ENCODE data around the gene FOXC2.

Gene FOXC2

DNA sequence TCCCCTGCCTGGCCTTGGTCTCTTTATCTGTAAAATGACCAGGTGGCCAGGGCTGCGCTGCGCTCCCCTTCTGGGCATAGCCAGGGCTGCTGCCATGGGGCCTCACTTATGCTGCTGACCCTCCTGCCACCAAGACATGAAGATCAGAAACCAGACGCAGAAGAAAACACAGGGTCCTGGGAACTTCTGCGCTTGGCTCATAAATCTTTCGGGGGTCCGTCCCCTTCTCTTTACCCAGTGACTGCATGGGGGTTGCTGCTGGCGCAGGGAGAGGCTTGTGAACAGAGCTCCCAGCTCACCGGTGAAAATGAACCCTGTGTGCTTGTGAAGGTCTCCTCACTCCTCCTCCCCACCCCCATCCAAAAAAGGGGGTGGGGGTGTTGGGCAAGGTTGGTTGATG, 6.0 kb downstream of the FOXC2 start:
- TF ChIP-seq EZH2 (optimal IDR thresholded peaks at IDR 0.05; ENCODE audit: low read depth, low read length) = no peak
- TF ChIP-seq, protein P1, sequence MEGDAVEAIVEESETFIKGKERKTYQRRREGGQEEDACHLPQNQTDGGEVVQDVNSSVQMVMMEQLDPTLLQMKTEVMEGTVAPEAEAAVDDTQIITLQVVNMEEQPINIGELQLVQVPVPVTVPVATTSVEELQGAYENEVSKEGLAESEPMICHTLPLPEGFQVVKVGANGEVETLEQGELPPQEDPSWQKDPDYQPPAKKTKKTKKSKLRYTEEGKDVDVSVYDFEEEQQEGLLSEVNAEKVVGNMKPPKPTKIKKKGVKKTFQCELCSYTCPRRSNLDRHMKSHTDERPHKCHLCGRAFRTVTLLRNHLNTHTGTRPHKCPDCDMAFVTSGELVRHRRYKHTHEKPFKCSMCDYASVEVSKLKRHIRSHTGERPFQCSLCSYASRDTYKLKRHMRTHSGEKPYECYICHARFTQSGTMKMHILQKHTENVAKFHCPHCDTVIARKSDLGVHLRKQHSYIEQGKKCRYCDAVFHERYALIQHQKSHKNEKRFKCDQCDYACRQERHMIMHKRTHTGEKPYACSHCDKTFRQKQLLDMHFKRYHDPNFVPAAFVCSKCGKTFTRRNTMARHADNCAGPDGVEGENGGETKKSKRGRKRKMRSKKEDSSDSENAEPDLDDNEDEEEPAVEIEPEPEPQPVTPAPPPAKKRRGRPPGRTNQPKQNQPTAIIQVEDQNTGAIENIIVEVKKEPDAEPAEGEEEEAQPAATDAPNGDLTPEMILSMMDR (IDR thresholded peaks at IDR 0.05; ENCODE audit: low read length) = no peak
- TF ChIP-seq EZH2phosphoT487 (IDR thresholded peaks at IDR 0.05; ENCODE audit: low read length) = no peak
- no peaks in the 10 kb centered on the region for H3F3A ChIP-seq (ENCODE audit: insufficient read depth, low read length)
- H3K9me3 ChIP-seq (replicated peaks; ENCODE audit: insufficient read depth, low read length) = no peaks in the 10 kb centered on the region
- peaks cover 51% of the 10 kb centered on the region for H3K27me3 ChIP-seq (replicated peaks; ENCODE audit: insufficient read depth, low read length)
- H3K4me3 ChIP-seq (ENCODE audit: low read length) = no peak overlapping the region
- no peak for DNase-seq
- H3K9ac ChIP-seq (ENCODE audit: low read length) = no peak overlapping the region
- H3K79me2 ChIP-seq (ENCODE audit: low read length) = no peaks in the 10 kb centered on the region
- H3K4me1 ChIP-seq (ENCODE audit: low read length) = no peaks in the 10 kb centered on the region
- no peaks in the 10 kb centered on the region for H4K20me1 ChIP-seq (ENCODE audit: insufficient read depth, low read length)
- H3K9me2 ChIP-seq (replicated peaks; ENCODE audit: insufficient read depth, low read length) = no peaks in the 10 kb centered on the region
- no peaks in the 10 kb centered on the region for H3K36me3 ChIP-seq (replicated peaks; ENCODE audit: insufficient read depth, low read length)
- H2AFZ ChIP-seq (ENCODE audit: low read length) = no peak overlapping the region
- H3K27ac ChIP-seq (ENCODE audit: low read length) = no peak overlapping the region
- H3K4me2 ChIP-seq (ENCODE audit: low read depth, low read length) = no peak overlapping the region

DNA sequence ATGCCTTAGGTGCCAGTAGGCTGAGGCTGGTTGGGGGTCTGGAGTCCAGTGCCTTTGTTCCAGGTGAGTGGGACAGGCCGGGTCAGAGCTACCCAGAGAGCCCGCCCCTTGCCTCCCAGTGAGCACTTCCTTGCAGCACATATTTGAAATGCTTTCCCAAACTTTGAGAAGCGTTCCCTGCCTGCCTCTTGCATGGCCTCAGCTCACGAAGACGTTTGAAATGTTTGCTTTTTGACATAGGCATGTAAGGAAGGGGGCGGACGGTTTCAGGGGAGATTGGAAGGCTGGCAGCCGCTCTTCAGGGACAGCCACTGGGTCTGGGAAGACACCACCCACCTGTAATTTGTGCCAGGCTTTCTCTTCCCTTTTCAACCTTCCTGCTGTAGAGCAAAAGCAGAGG, 6.6 kb downstream of the FOXC2 start:
- Histone ChIP-seq H3K4me3 (ENCODE audit: low read length) (no peak overlapping the region), H2AFZ (ENCODE audit: low read length) (no peak overlapping the region), H4K20me1 (ENCODE audit: insufficient read depth, low read length) (no peaks in the 10 kb centered on the region), H3K79me2 (ENCODE audit: low read length) (no peaks in the 10 kb centered on the region), H3K9ac (ENCODE audit: low read length) (no peak overlapping the region), H3K36me3 (replicated peaks; ENCODE audit: insufficient read depth, low read length) (no peaks in the 10 kb centered on the region), H3K4me1 (ENCODE audit: low read length) (no peaks in the 10 kb centered on the region), H3F3A (ENCODE audit: insufficient read depth, low read length) (no peaks in the 10 kb centered on the region), H3K9me2 (replicated peaks; ENCODE audit: insufficient read depth, low read length) (no peaks in the 10 kb centered on the region), H3K4me2 (ENCODE audit: low read depth, low read length) (no peak overlapping the region), H3K9me3 (replicated peaks; ENCODE audit: insufficient read depth, low read length) (no peaks in the 10 kb centered on the region), H3K27ac (ENCODE audit: low read length) (no peak overlapping the region), H3K27me3 (replicated peaks; ENCODE audit: insufficient read depth, low read length) (peaks cover 57% of the 10 kb centered on the region)
- DNase-seq = no peak
- no peak for TF ChIP-seq EZH2 (optimal IDR thresholded peaks at IDR 0.05; ENCODE audit: low read depth, low read length)
- TF ChIP-seq, protein P1 (IDR thresholded peaks at IDR 0.05; ENCODE audit: low read length) = no peak
- TF ChIP-seq EZH2phosphoT487 (IDR thresholded peaks at IDR 0.05; ENCODE audit: low read length) = no peak

DNA sequence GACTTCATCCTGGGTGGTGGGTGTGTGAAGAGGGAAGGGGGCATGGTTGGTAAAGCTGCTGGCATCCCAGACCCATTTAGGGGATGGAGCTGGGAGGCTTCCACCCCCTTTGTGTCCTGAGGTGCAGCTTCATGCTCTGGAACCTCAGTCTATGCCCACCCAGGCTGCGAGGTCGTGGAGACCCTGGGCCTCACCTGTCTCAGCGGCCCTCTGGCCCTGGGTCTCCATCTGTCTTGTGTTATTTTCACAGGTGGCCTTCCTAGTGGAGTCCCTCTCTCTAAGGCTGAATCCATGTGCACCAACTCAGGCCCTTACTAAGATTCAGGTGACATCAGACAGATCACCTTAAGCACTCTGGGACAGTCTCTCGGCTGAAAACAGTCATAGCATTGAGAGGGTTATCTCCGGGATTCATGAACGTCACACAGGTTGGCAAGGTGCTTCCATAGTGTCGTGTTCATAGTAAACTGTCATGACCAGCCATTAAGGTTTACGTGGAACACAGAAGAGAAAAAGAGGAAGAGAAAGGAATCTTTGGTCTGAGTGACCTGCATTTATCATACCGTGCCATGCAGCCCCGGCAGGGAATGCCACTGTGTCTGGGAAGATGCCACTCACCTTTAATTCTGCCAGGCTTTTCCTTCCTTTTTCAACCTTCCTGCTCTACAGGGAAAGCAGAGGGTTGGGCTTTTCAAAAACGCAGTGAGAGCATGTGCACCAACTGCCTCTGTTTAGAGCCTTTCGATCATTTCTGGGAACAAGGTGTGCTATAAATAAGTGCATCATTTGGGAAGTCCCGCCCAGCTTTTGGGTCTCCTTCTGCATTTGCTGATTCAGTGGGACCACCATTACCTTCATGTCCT, 7.2 kb downstream of the FOXC2 start:
- H3K36me3 ChIP-seq (replicated peaks; ENCODE audit: insufficient read depth, low read length) = no peaks in the 10 kb centered on the region
- TF ChIP-seq, protein P1 (IDR thresholded peaks at IDR 0.05; ENCODE audit: low read length) = no peak
- TF ChIP-seq EZH2phosphoT487 (IDR thresholded peaks at IDR 0.05; ENCODE audit: low read length) = no peak
- no peak for TF ChIP-seq EZH2 (optimal IDR thresholded peaks at IDR 0.05; ENCODE audit: low read depth, low read length)
- H3K4me1 ChIP-seq (ENCODE audit: low read length) = no peaks in the 10 kb centered on the region
- H3K27ac ChIP-seq (ENCODE audit: low read length) = no peak overlapping the region
- H3K27me3 ChIP-seq (replicated peaks; ENCODE audit: insufficient read depth, low read length) = peaks cover 59% of the 10 kb centered on the region
- H2AFZ ChIP-seq (ENCODE audit: low read length) = no peak overlapping the region
- H3K9ac ChIP-seq (ENCODE audit: low read length) = no peak overlapping the region
- H3K9me2 ChIP-seq (replicated peaks; ENCODE audit: insufficient read depth, low read length) = no peaks in the 10 kb centered on the region
- no peaks in the 10 kb centered on the region for H4K20me1 ChIP-seq (ENCODE audit: insufficient read depth, low read length)
- H3K79me2 ChIP-seq (ENCODE audit: low read length) = no peaks in the 10 kb centered on the region
- no peaks in the 10 kb centered on the region for H3K9me3 ChIP-seq (replicated peaks; ENCODE audit: insufficient read depth, low read length)
- no peak overlapping the region for H3K4me2 ChIP-seq (ENCODE audit: low read depth, low read length)
- no peak for DNase-seq
- H3F3A ChIP-seq (ENCODE audit: insufficient read depth, low read length) = no peaks in the 10 kb centered on the region
- no peak overlapping the region for H3K4me3 ChIP-seq (ENCODE audit: low read length)
